ENCODE results near the gene PRDM1.

PRDM1 gene

DNA sequence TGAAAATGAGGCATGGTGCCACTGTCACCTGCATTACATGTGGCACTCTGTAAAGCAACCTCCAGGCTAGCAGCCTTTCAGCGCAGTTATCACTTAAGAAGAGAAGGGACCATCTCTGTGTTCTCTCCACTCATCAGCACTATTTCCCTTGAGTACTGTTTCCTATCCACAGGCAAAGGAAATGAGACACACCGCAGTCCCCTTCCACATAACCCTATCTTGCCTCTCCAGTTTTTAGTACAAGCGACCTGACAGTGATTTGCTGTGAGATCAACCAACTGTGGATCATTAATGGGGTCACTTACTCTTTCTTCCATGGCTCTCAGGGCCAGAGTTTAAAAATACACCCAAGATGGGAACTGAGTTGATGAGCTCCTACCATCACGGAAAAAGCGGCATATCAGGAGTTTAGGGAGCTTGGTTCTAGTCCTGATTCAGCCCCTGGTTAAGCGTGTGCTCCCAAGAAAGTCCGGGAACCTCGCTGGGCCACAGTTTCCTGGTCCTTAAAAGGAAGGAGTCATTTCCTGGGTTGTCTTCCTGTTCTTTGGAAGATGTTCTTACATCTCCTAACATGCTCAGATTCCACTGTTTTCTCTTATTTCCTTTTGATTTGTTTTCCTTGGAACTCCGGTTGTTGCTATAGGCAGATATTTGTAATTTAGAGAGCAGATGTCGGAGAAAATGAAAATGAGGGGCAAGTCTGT, 27.3 kb downstream of the PRDM1 start:
- no peak overlapping the region for H3K4me3 ChIP-seq (ENCODE audit: low read depth, low read length)
- TF ChIP-seq, protein P1, sequence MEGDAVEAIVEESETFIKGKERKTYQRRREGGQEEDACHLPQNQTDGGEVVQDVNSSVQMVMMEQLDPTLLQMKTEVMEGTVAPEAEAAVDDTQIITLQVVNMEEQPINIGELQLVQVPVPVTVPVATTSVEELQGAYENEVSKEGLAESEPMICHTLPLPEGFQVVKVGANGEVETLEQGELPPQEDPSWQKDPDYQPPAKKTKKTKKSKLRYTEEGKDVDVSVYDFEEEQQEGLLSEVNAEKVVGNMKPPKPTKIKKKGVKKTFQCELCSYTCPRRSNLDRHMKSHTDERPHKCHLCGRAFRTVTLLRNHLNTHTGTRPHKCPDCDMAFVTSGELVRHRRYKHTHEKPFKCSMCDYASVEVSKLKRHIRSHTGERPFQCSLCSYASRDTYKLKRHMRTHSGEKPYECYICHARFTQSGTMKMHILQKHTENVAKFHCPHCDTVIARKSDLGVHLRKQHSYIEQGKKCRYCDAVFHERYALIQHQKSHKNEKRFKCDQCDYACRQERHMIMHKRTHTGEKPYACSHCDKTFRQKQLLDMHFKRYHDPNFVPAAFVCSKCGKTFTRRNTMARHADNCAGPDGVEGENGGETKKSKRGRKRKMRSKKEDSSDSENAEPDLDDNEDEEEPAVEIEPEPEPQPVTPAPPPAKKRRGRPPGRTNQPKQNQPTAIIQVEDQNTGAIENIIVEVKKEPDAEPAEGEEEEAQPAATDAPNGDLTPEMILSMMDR (IDR thresholded peaks at IDR 0.05; ENCODE audit: borderline replicate concordance, insufficient read depth, low read depth, low read length) = no peak

GRCh38 chr6:106114492-106114891, 28.4 kb downstream of the PRDM1 start:
- no peak overlapping the region for H3K4me3 ChIP-seq (ENCODE audit: low read depth, low read length)
- TF ChIP-seq, protein P1 (IDR thresholded peaks at IDR 0.05; ENCODE audit: borderline replicate concordance, insufficient read depth, low read depth, low read length) = no peak

DNA sequence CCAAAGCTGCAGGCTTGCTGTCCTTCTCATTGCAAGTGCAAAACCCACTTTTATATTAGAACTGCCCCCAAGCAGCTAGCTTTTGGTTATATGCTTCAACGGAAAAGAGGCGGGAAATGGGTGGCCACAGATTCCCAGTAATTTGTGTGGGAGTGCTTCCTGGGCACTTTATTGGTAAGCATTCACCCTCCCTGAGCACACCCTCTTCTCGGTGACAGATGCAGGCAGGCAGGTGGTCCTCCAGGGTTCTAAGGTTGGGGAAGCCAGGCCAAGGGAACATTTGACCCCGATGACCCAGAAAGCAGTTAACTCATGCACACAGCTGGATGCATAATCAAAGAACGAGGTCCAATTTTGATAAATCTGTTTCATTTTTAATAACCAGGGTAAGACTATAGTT, 29.1 kb downstream of the PRDM1 start:
- H3K4me3 ChIP-seq (ENCODE audit: low read depth, low read length) = no peak overlapping the region
- TF ChIP-seq, protein P1 (IDR thresholded peaks at IDR 0.05; ENCODE audit: borderline replicate concordance, insufficient read depth, low read depth, low read length) = no peak

DNA sequence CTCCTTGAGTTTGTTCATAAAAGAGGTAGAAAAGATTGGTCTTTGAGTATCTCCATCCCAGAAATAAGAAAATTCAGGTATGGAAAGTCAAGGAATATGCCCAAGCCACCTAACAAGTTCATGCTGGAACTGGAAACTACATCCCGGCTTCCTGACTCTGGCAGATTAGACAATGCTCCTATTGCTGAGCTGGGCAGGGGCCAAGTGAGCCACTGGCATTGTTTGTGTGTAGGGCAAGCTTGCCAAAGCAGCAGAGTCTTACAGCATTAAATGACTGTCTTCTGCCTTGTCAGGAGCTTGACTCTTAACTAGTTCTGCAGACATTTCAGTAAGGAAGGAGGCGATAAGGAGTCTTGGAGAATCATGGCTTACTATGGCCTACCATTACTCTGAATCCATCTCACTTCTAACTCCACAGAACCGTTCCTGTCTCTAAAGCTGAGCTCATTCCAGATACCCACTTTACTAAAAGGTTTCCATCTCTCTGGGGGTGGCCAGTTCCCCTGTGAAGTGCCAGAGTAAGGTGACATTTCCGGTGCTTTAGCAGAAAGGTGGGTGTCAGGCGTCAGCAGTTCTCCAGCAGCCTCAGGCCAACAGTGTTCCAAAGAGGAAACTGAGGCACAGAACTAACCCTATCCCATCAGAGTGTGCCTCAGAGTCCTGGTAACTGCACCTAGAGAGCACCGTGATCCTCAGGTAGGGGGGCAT, 30.1 kb downstream of the PRDM1 start:
- TF ChIP-seq, protein P1 (IDR thresholded peaks at IDR 0.05; ENCODE audit: borderline replicate concordance, insufficient read depth, low read depth, low read length) = no peak
- H3K4me3 ChIP-seq (ENCODE audit: low read depth, low read length) = no peak overlapping the region

DNA sequence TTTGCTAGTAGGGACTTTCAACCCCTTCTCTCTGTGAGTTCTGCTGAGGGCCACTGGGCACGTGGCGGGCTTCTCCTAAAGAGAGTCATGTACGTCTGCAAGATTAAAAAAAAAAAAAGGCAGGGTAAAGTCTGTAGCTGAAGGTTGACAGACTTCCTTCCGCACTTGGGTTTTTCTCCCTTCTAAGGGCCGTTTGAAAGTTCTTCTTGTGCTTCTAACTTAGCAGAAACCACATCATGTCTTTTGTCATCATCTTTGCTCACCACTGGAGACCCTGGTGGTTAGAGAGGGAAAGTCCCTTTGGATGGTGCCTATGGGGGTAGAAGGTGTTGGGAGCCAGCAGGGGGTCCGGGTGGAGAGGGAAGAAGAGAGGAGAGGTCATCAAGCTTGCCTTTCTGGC, 31.4 kb downstream of the PRDM1 start:
- H3K4me3 ChIP-seq (ENCODE audit: low read depth, low read length) = no peak overlapping the region
- TF ChIP-seq, protein P1 (IDR thresholded peaks at IDR 0.05; ENCODE audit: borderline replicate concordance, insufficient read depth, low read depth, low read length) = no peak

DNA sequence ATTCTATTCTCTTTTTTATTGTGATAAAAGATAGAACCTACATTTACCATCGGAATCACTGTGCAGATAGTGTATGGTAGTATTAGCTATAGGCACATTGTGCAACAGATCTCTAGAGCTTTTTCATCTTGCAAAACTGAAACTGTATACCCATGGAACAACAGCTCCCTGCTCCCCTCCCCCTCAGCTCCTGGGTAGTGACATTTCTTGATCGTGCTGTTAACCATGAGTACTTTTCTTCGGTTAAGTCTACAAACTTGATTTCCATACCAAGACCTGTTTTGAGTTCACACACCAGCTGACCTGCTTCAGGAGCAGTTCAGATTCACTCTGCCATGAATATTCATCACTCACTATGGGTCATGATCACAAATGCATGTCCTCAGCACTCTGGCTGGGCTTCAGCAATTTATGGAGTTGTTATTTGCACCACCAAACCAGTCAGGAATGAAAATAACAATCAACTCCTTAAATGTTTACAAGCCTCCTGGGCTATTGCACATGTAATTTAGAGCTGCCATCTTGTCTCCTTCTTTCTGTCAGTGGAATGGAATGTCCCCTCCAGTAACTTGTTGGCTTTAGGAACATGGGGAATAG, 32.8 kb downstream of the PRDM1 start:
- TF ChIP-seq, protein P1 (IDR thresholded peaks at IDR 0.05; ENCODE audit: borderline replicate concordance, insufficient read depth, low read depth, low read length) = no peak
- no peak overlapping the region for H3K4me3 ChIP-seq (ENCODE audit: low read depth, low read length)

Measured in GM12875 (cell line).